HCT116 (cell line): ENCODE results near the gene CFAP97D1. TPM values are rescaled to one million over a fixed set of nuclear protein-coding genes. Genes with fewer than 3 reads are reported as not detected.
"Not testable (repeated sequence)": the region's sequence is repeated elsewhere in the genome, so short reads cannot be mapped to it uniquely, and the experiment has no call there.

ENCODE experiments used
- ATAC-seq: fragments of 200-7000 bp; cut with Tn5 transposase; 2 replicates; pipeline ENCODE4 v1.9.1; 2020; ENCODE audit warnings: mild to moderate bottlenecking, moderate library complexity
- BruUV-seq: library from RNA; stranded (reverse); fragments of 400-500 nt; replicated peaks from 2 replicates; lab custom pipeline; 2021; lab: Mats Ljungman, UMichigan
- CTCF ChIA-PET: fragments of 300-600 bp; sonication (Branson Sonifier 250); formaldehyde crosslinking; loops from one replicate; lab custom pipeline; 2021; ENCODE audit warnings: antibody characterized with exemption; lab: Charles Lee
- POLR2A ChIA-PET: fragments of 300-600, 350-600 bp; sonication (Branson Sonifier 250); formaldehyde crosslinking; loops from one replicate; lab custom pipeline; 2021; ENCODE audit warnings: antibody characterized with exemption; lab: Charles Lee
- RAD21 ChIA-PET, 2 experiments: fragments of 300-600 bp; sonication (Branson Sonifier 250); formaldehyde crosslinking; loops; one replicate each; lab custom pipeline; 2023; ENCODE audit warnings: low total read pairs in 2 of 2; ENCODE audit not compliant: uncharacterized antibody in 2 of 2, unreplicated experiment in 2 of 2, low non-redundant PET in 1 of 2; lab: Charles Lee
- DNase-seq: peaks from one replicate; pipeline ENCODE4 v3.0.0-alpha.2; 2010; ENCODE audit warnings: low read depth, low spot score
- H2AFZ ChIP-seq: fragments of 200-600 bp; shearing (Covaris generic), sonication (generic); 2 replicates; pipeline ENCODE4 v1.6.1; 2017; ENCODE audit warnings: low read depth, mixed run types, mixed read lengths, antibody characterized with exemption, low read length; ENCODE audit not compliant: poor library complexity, severe bottlenecking
- H3K27ac ChIP-seq: 2 replicates; pipeline ENCODE4 v1.5.1; 2012; ENCODE audit warnings: low read depth, low read length
- H3K27me3 ChIP-seq: fragments of 200-600 bp; sonication (generic); 2 replicates; pipeline ENCODE4 v1.6.1; 2016; ENCODE audit warnings: mixed run types, low read length, mixed read lengths; ENCODE audit not compliant: insufficient read depth
- H3K36me3 ChIP-seq, 2 experiments: fragments of 200-500 bp in 1 of 2; fragments of 200-600 bp in 1 of 2; sonication (Bioruptor generic) in 1 of 2; sonication (generic) in 1 of 2; 2 replicates each; pipeline versions ENCODE4 v1.5.1 to v1.6.1; 2014 to 2016; ENCODE audit warnings: low read length in 2 of 2, inconsistent platforms in 1 of 2, mixed read lengths in 1 of 2, mixed run types in 1 of 2; ENCODE audit not compliant: insufficient read depth in 2 of 2, control insufficient read depth in 1 of 2
- H3K4me1 ChIP-seq, 2 experiments: fragments of 200-600 bp in 1 of 2; sonication (generic) in 1 of 2; 2 replicates each; pipeline versions ENCODE4 v1.5.1 to v1.6.1; 2012 to 2017; ENCODE audit warnings: low read length in 2 of 2, inconsistent platforms in 1 of 2, mild to moderate bottlenecking in 1 of 2, mixed read lengths in 1 of 2, mixed run types in 1 of 2, moderate library complexity in 1 of 2; ENCODE audit not compliant: insufficient read depth in 2 of 2, control insufficient read depth in 1 of 2
- H3K4me2 ChIP-seq: fragments of 200-600 bp; sonication (generic); 2 replicates; pipeline ENCODE4 v1.6.1; 2017; ENCODE audit warnings: mixed run types, low read length, mixed read lengths
- H3K4me3 ChIP-seq, 2 experiments: fragments of 200-600 bp in 1 of 2; sonication (generic) in 1 of 2; replicated peaks in 1 of 2; 2 replicates each; pipeline ENCODE4 v1.5.1; 2011 to 2016; ENCODE audit warnings: low read length in 2 of 2, control low read depth in 1 of 2, low read depth in 1 of 2, mild to moderate bottlenecking in 1 of 2, mixed read lengths in 1 of 2, mixed run types in 1 of 2
- H3K79me2 ChIP-seq: fragments of 200-600 bp; sonication (generic); 2 replicates; pipeline ENCODE4 v1.6.1; 2017; ENCODE audit warnings: mild to moderate bottlenecking, mixed run types, low read length, moderate library complexity, mixed read lengths; ENCODE audit not compliant: insufficient read depth
- H3K9ac ChIP-seq: fragments of 200-600 bp; sonication (generic); 2 replicates; pipeline ENCODE4 v1.6.1; 2016; ENCODE audit warnings: low read length, mixed read lengths
- H3K9me2 ChIP-seq: fragments of 200-600 bp; sonication (generic), shearing (Covaris generic); 2 replicates; pipeline ENCODE4 v1.6.1; 2017; ENCODE audit warnings: mixed run types, mild to moderate bottlenecking, moderate library complexity; ENCODE audit not compliant: insufficient read depth
- H3K9me3 ChIP-seq, 2 experiments: fragments of 200-500 bp in 1 of 2; fragments of 200-600 bp in 1 of 2; sonication (Bioruptor generic) in 1 of 2; sonication (generic) in 1 of 2; 2 replicates each; pipeline ENCODE4 v1.6.1; 2014 to 2017; ENCODE audit warnings: low read length in 2 of 2, mixed read lengths in 2 of 2, inconsistent platforms in 1 of 2, low read depth in 1 of 2, mild to moderate bottlenecking in 1 of 2, mixed run types in 1 of 2, moderate library complexity in 1 of 2; ENCODE audit not compliant: control insufficient read depth in 1 of 2, insufficient read depth in 1 of 2
- H4K20me1 ChIP-seq: fragments of 200-600 bp; sonication (generic), shearing (Covaris generic); 2 replicates; pipeline ENCODE4 v1.6.1; 2017; ENCODE audit warnings: mixed run types, mild to moderate bottlenecking, moderate library complexity; ENCODE audit not compliant: insufficient read depth
- CBX3 ChIP-seq: IDR thresholded peaks from 2 replicates; pipeline ENCODE4 v1.6.1; 2012; ENCODE audit warnings: low read depth
- CTCF ChIP-seq, 3 experiments: fragments of 200-600 bp in 1 of 3; sonication (generic) in 1 of 3; IDR thresholded peaks in 2 of 3; conservative IDR thresholded peaks in 1 of 3; 2 replicates each; pipeline ENCODE4 v1.5.1; 2012 to 2017; ENCODE audit warnings: low read depth in 2 of 3, low read length in 2 of 3, antibody characterized with exemption in 1 of 3, borderline replicate concordance in 1 of 3, control low read depth in 1 of 3, mild to moderate bottlenecking in 1 of 3, mixed read lengths in 1 of 3, mixed run types in 1 of 3, moderate library complexity in 1 of 3; ENCODE audit not compliant: insufficient read depth in 1 of 3
- EGR1 ChIP-seq: IDR thresholded peaks from 2 replicates; pipeline ENCODE4 v1.6.1; 2012; ENCODE audit warnings: low read depth
- ELF1 ChIP-seq: IDR thresholded peaks from 2 replicates; pipeline ENCODE4 v1.6.1; 2012; ENCODE audit warnings: low read depth, borderline replicate concordance
- EZH2phosphoT487 ChIP-seq: fragments of 200-600 bp; IDR thresholded peaks from 2 replicates; pipeline ENCODE4 v1.6.1; 2018; ENCODE audit warnings: antibody characterized with exemption, borderline replicate concordance
- FOSL1 ChIP-seq: IDR thresholded peaks from 2 replicates; pipeline ENCODE4 v1.6.1; 2012; ENCODE audit warnings: low read depth
- POLR2A ChIP-seq: IDR thresholded peaks from 2 replicates; pipeline ENCODE4 v1.7.0; 2011; ENCODE audit warnings: borderline replicate concordance; ENCODE audit not compliant: insufficient read depth, insufficient read length; ENCODE audit errors: extremely low read depth
- POLR2AphosphoS5 ChIP-seq: IDR thresholded peaks from 2 replicates; pipeline ENCODE4 v1.6.1; 2011; ENCODE audit warnings: mild to moderate bottlenecking, low read depth, low read length, moderate library complexity
- REST ChIP-seq: IDR thresholded peaks from 2 replicates; pipeline ENCODE4 v1.6.1; 2012; ENCODE audit warnings: low read depth
- SP1 ChIP-seq: IDR thresholded peaks from 2 replicates; pipeline ENCODE4 v1.6.1; 2012; ENCODE audit warnings: low read depth
- ZNF274 ChIP-seq: fragments of 200-500 bp; sonication (Bioruptor generic); IDR thresholded peaks from 2 replicates; pipeline ENCODE4 v1.6.1; 2014; ENCODE audit warnings: mild to moderate bottlenecking, low read depth, low read length, inconsistent platforms
- intact Hi-C: fragments of 100-400 bp; cut with micrococcal nuclease; formaldehyde crosslinking; loops from 2 replicates; pipeline ENCODE4 v1.10.0; 2022
- total RNA-seq: library from RNA; stranded (reverse); gene quantifications from one replicate; pipeline ENCODE4 v1.2.1, GENCODE V29; 2021; ENCODE audit not compliant: unreplicated experiment

The CFAP97D1 gene
- total RNA-seq, 1 experiment from 2014 or later = 0.15 TPM

- TF ChIP-seq CTCF (IDR thresholded peaks at IDR 0.05 in 2 of 3, conservative IDR thresholded peaks at IDR 0.05 in 1 of 3; ENCODE audit: borderline replicate concordance in 1 of 3, insufficient read depth in 1 of 3, low read depth in 2 of 3, low read length in 2 of 3) (no peak), EZH2phosphoT487 (no peak), EGR1 (no peak), SP1 (peak; percentile 91), POLR2AphosphoS5 (peak; percentile 62; the same call in 1 of the 2 replicates), ZNF274 (no peak), CBX3 (peak; percentile 83), ELF1 (peak; percentile 23; the same call in 1 of the 2 replicates), REST (no peak), FOSL1 (peak; percentile 18; the same call in 1 of the 2 replicates), POLR2A (no peak)
These were observed 11.4 kb downstream of the CFAP97D1 start (continued) for GRCh38 chr17:43791589-43791988.

- peaks cover 10 to 12% of the 10 kb centered on the region in 2 experiments for H3K4me1 ChIP-seq
- ATAC-seq, H3K79me2 ChIP-seq, intact Hi-C loops, POLR2A ChIA-PET, CTCF ChIA-PET, H3K4me2 ChIP-seq, H3K4me3 ChIP-seq, RAD21 ChIA-PET, H4K20me1 ChIP-seq, DNase-seq, H3K36me3 ChIP-seq, H3K27ac ChIP-seq, H3K9me2 ChIP-seq, H2AFZ ChIP-seq, BruUV-seq, H3K27me3 ChIP-seq, H3K9ac ChIP-seq, H3K9me3 ChIP-seq: not testable (repeated sequence)
These were observed 12.4 kb downstream of the CFAP97D1 start for GRCh38 chr17:43792668-43793067.

GRCh38 chr17:43798024-43798423, 17.8 kb downstream of the CFAP97D1 start:
- H3K27me3 ChIP-seq, H3K9me2 ChIP-seq, H3K4me1 ChIP-seq, RAD21 ChIA-PET, H4K20me1 ChIP-seq, BruUV-seq, H3K9me3 ChIP-seq, H3K4me3 ChIP-seq, ATAC-seq, intact Hi-C loops, H3K9ac ChIP-seq, POLR2A ChIA-PET, H3K4me2 ChIP-seq, H3K36me3 ChIP-seq, DNase-seq, H3K79me2 ChIP-seq, H3K27ac ChIP-seq, CTCF ChIA-PET, H2AFZ ChIP-seq: not testable (repeated sequence)
